ENCODE data around the gene MEGF8. TPM values are rescaled to one million over a fixed set of nuclear protein-coding genes. Genes with fewer than 3 reads are reported as not detected.
"Not testable (repeated sequence)": the region's sequence is repeated elsewhere in the genome, so short reads cannot be mapped to it uniquely, and the experiment has no call there.

Gene MEGF8
- total RNA-seq, 1 donor from 2014 or later = 45.0 TPM

DNA sequence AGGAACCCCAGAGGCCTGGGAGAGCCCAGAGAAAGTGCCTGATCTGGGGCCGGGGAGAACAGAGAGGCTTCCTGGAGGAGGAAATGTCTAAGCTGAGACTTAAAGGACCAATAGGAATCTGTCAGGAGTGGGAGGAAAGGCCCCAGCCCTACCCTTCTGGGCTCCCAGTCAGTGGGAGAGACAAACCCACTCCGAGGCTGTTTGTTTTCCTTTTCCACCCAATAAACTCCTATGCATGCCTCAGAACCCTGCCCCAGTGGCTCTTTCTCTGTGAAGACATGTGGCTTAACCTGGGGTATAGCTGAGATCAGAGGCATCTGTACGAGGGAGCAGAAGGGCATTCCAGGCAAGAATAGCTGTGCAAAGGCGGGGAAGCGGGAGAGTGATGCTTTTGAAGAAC, 1.9 kb downstream of the MEGF8 start:
- H3K36me3 ChIP-seq (ENCODE audit: control insufficient read depth, insufficient read depth, low read length) = no peaks in the 10 kb centered on the region
- DNase-seq (ENCODE audit: low read depth) = no peak
- H3K4me3 ChIP-seq (ENCODE audit: low read depth, low read length) = no peak overlapping the region
- no peak for TF ChIP-seq CTCF (IDR thresholded peaks at IDR 0.05; ENCODE audit: insufficient read depth, low read length, poor library complexity, severe bottlenecking)
- H3K27me3 ChIP-seq (ENCODE audit: control insufficient read depth, insufficient read depth, low read length) = peaks cover 23% of the 10 kb centered on the region

DNA sequence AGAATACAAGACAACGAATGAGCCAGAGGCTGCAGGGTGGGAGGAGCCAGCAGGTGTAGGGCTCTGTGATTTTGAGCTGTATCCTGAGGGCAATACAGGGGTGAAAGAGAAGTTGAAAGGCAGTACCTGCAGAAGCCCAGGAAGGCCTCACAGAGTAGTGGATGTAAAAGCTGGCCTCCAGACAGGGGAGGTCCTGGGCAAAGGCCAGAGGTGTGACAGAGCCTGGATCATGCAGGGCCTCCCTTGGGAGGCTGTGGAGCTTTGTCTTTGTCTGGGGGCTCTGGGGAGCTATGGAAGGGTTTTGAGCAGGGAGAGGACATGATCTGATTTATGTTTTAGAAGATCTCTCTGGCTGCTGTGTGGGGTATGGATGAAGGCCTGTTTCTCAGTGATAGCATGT, 2.7 kb downstream of the MEGF8 start:
- peaks cover 20% of the 10 kb centered on the region for H3K27me3 ChIP-seq (ENCODE audit: control insufficient read depth, insufficient read depth, low read length)
- no peak for TF ChIP-seq CTCF (IDR thresholded peaks at IDR 0.05; ENCODE audit: insufficient read depth, low read length, poor library complexity, severe bottlenecking)
- no peak overlapping the region for H3K4me3 ChIP-seq (ENCODE audit: low read depth, low read length)
- no peaks in the 10 kb centered on the region for H3K36me3 ChIP-seq (ENCODE audit: control insufficient read depth, insufficient read depth, low read length)
- no peak for DNase-seq (ENCODE audit: low read depth)

DNA sequence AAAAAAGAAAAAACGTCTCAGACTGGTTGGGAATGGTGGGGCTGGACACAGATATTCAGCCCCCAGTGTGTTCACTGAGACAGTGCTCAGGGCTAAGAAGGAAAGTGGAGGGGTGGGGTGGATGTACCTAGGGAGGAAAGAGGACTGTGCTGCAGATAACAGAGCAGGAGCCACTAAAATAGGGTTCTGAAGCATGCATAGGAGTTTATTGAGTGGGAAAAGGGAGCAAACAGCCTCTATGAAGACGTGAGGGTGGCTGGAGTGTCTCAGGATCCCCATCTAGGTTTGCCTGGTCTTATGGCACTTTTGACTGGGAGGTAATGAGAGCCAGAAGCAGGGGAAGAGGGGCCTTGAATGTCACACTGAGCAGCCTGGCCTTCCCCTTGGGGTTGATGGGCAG, 3.4 kb downstream of the MEGF8 start:
- peaks cover 13% of the 10 kb centered on the region for H3K27me3 ChIP-seq (ENCODE audit: control insufficient read depth, insufficient read depth, low read length)
- H3K36me3 ChIP-seq (ENCODE audit: control insufficient read depth, insufficient read depth, low read length) = no peaks in the 10 kb centered on the region
- H3K4me3 ChIP-seq (ENCODE audit: low read depth, low read length) = no peak overlapping the region
- no peak for TF ChIP-seq CTCF (IDR thresholded peaks at IDR 0.05; ENCODE audit: insufficient read depth, low read length, poor library complexity, severe bottlenecking)
- no peak for DNase-seq (ENCODE audit: low read depth)

- no peak for TF ChIP-seq CTCF (IDR thresholded peaks at IDR 0.05; ENCODE audit: insufficient read depth, low read length, poor library complexity, severe bottlenecking)
- Histone ChIP-seq H3K36me3 (ENCODE audit: control insufficient read depth, insufficient read depth, low read length) (no peaks in the 10 kb centered on the region), H3K4me3 (ENCODE audit: low read depth, low read length) (no peak overlapping the region), H3K27me3 (ENCODE audit: control insufficient read depth, insufficient read depth, low read length) (no peaks in the 10 kb centered on the region)
- DNase-seq (ENCODE audit: low read depth) = no peak
These were observed 4.8 kb downstream of the MEGF8 start for GRCh38 chr19:42330241-42330711.

GRCh38 chr19:42331333-42331732, 5.9 kb downstream of the MEGF8 start:
- not testable (repeated sequence) for H3K4me3 ChIP-seq (ENCODE audit: low read depth, low read length); H3K36me3 ChIP-seq (ENCODE audit: control insufficient read depth, insufficient read depth, low read length); DNase-seq (ENCODE audit: low read depth)

GRCh38 chr19:42332059-42332458, 6.6 kb downstream of the MEGF8 start:
- Histone ChIP-seq H3K36me3 (ENCODE audit: control insufficient read depth, insufficient read depth, low read length) (no peaks in the 10 kb centered on the region), H3K4me3 (ENCODE audit: low read depth, low read length) (no peak overlapping the region), H3K27me3 (ENCODE audit: control insufficient read depth, insufficient read depth, low read length) (no peaks in the 10 kb centered on the region)
- no peak for DNase-seq (ENCODE audit: low read depth)
- TF ChIP-seq CTCF (IDR thresholded peaks at IDR 0.05; ENCODE audit: insufficient read depth, low read length, poor library complexity, severe bottlenecking) = no peak

More at GRCh38 chr19:42331333-42331732, 5.9 kb downstream of the MEGF8 start:
- not testable (repeated sequence) for H3K27me3 ChIP-seq (ENCODE audit: control insufficient read depth, insufficient read depth, low read length)

Data from kidney epithelial cell (primary cell).